Measurements from ENCODE around the gene MAGOH.
"Not testable (repeated sequence)": the region's sequence is repeated elsewhere in the genome, so short reads cannot be mapped to it uniquely, and the experiment has no call there.

MAGOH gene

GRCh38 chr1:53238197-53239155 lies at the start of gene MAGOH:
MAGOH (minus strand) TSS chr1:53238518; CDS start chr1:53238448, 70 bp downstream.
- peak; percentile 75 to 96 (median 88) for DNase-seq

- no peak for DNase-seq
Measured at GRCh38 chr1:53286955-53287354, 48.6 kb upstream of the MAGOH start.

GRCh38 chr1:53285969-53286760 lies 47.8 kb upstream of the MAGOH start:
- DNase-seq, result no peak

GRCh38 chr1:53285546-53285945 lies 47.2 kb upstream of the MAGOH start:
- DNase-seq, result no peak

GRCh38 chr1:53284224-53285020 lies 46.1 kb upstream of the MAGOH start:
- no peak for DNase-seq

- DNase-seq, result not testable (repeated sequence)
Measured at GRCh38 chr1:53283156-53283555, 44.8 kb upstream of the MAGOH start.

GRCh38 chr1:53281133-53281532 lies 42.8 kb upstream of the MAGOH start:
- no peak for DNase-seq

- peak in 1 of 14 donors; percentile 72 for DNase-seq
Measured at GRCh38 chr1:53280496-53280895, 42.2 kb upstream of the MAGOH start.

GRCh38 chr1:53279296-53280200 lies 41.2 kb upstream of the MAGOH start:
- peak in 1 of 14 donors; percentile 91 for DNase-seq

GRCh38 chr1:53278298-53278725 lies 40.0 kb upstream of the MAGOH start:
- DNase-seq, result peak in 6 of 14 donors; percentile 9 to 39 (median 22)

GRCh38 chr1:53277326-53277725 lies 39.0 kb upstream of the MAGOH start:
- DNase-seq, result no peak

GRCh38 chr1:53276902-53277281 lies 38.6 kb upstream of the MAGOH start:
- no peak for DNase-seq

GRCh38 chr1:53276153-53276901 lies 38.0 kb upstream of the MAGOH start:
- no peak for DNase-seq

- DNase-seq, result no peak
Measured at GRCh38 chr1:53275566-53275965, 37.2 kb upstream of the MAGOH start.

- DNase-seq, result no peak
Measured at GRCh38 chr1:53274541-53275185, 36.3 kb upstream of the MAGOH start.

- no peak for DNase-seq
Measured at GRCh38 chr1:53274026-53274425, 35.7 kb upstream of the MAGOH start.

GRCh38 chr1:53273526-53273925 lies 35.2 kb upstream of the MAGOH start:
- DNase-seq, result no peak

- DNase-seq, result no peak
Measured at GRCh38 chr1:53272349-53272748, 34.0 kb upstream of the MAGOH start.

GRCh38 chr1:53271446-53272090 lies 33.2 kb upstream of the MAGOH start:
- no peak for DNase-seq

Data from C1 segment of cervical spinal cord (tissue), 14 donors.